NCI-H2196 (cell line): ENCODE results near the gene CPXM1.
A peak's percentile ranks its signal among the peaks of the same experiment; 100 is the strongest.
"Not testable (repeated sequence)": the region's sequence is repeated elsewhere in the genome, so short reads cannot be mapped to it uniquely, and the experiment has no call there.

Source experiments
- DNase-seq: peaks from one replicate; lab custom pipeline; 2025; ENCODE audit not compliant: unreplicated experiment; lab: John Stamatoyannopoulos, UW

Gene CPXM1

DNA sequence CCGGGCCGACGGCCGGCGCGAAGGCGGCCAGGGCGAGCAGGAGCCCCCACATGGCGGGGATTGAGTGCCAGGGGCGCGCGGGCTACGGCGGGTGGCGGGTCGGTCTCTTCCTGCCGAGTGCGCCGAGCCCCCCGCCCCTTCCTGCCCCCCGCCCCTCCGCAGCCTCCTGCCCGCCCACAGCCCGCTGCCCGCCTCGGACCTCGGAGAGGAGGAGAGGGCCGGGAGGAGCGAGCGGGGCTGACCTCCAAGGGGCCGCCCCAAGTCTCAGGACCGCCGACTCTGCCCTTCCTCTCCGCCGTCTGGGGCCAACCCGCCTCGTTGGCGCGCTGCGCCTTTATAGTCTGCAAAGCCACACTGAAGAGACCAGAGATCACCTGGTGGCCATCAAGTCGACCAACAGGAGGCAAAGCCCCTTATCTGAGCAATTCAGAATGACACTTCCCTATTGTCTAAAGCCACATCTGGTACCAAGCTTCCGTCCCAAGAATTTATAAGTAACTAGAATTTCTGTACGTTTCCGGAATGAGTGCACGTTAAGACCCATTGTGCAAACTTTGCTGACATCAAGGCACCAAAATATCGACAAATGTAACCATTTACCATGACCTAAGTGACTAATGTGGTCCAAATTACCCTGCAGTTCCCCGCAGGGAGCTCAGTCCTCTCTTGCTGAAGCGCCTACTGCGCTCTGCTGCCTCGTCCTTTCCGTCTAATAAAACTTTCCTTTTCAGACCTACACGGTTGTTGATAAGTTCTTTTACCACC lies at the start of gene CPXM1:
Gene CPXM1, minus strand, starts transcription at position 107 of the 765 bp plus-strand sequence. Its CDS starts 55 bp downstream, at position 52.
- no peak for DNase-seq

DNA sequence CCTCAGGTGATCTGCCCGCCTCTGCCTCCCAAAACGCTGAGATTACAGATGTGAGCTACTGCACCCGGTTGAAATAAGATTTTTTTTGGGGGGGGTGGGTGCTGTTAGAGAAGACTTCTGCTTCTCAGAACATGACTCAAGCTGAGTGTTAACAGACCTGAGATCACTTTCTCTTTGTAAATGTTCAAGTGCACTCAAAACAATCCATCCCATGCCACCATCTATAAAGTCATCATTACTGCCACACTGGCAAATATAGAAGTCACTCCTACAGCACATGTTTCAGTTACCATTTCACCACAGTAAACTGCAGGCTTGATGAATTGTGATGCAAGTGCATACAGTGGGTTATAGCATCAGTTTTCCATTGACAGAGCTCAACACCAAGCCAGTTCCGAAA lies 49.1 kb upstream of the CPXM1 start:
- no peak for DNase-seq

DNA sequence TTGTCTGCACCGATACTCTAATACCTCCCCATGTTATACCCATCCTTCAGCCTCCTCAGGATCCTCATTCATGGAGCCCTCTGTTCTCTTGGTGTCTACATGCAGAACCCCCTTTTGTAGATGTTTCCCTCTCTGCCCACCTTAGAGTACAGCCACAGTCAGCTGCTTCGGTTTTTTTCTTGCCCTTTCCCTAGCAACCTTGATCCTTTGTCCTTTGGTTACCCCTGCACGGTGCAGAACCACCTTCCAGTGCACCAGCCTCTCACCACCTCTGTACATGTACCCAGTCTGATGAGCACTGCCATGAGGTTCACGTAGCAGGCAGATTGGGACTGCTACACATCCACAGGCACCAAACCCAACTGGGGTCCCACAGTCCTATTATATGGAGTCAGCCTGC lies 47.4 kb upstream of the CPXM1 start:
- DNase-seq = no peak

DNA sequence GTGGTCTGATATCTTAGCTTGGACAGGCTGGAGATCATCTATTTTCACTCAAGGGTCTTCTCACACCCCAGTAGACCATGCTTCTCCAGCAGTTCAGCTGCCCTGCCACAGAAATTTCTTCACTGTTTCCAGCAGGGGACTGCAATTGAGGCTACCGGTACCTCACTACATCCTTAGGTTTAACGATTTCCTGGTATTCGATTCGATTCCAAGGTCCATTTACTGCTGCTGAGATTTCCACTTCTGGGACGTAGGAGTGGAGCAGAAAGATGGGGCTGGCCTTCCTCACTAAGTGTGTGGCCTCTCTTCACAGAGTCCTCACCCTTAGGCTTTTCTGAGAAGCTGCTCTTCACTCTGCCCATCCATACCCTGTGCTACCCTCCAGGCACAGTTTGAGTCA lies 46.3 kb upstream of the CPXM1 start:
- DNase-seq = no peak

DNA sequence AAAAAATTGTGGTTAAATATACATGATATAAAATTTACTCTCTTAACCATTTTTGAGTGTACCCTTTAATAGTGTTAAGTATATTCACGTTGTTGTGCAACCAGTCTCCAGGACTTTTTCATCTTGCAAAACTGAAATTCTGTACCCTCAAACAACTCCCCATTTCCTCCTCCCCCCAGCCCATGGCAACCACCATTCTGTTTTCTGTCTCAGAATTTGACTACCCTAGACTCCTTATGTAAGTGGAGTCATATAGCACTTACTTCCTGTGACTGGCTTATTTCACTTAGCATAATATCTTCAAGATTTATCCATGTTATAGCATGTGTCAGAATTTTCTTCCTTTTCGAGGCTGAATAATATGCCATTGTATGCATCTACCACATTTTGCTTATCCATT lies 45.2 kb upstream of the CPXM1 start:
- no peak for DNase-seq

DNA sequence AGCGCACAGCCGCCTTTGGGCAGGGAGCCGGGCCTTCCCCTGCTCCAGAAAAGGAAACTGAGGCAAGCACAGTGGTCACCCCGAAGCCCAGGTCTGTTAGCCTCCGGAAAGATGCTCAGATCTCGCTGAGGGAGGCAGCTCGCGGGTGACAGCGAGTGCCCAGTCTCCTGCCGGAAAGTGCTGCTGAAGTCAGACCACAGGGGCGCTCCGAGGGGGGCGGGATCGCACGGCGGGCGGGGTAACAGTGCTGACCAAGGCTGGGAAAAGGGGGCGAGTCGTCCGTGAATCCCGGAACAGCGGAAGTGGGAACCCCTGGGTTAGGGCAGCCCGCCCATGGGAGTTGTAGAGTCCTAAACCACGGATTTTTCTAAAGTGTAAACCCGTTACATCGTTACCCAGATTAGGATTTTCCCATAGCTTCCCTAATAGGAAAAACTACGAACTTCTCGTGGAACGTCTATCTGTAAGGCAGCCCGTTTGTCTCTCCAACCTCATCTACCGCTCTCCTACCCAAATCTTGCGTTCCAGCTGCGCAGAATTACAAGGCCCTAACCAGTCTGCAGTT lies 40.6 kb upstream of the CPXM1 start:
- peak; percentile 18 for DNase-seq

DNA sequence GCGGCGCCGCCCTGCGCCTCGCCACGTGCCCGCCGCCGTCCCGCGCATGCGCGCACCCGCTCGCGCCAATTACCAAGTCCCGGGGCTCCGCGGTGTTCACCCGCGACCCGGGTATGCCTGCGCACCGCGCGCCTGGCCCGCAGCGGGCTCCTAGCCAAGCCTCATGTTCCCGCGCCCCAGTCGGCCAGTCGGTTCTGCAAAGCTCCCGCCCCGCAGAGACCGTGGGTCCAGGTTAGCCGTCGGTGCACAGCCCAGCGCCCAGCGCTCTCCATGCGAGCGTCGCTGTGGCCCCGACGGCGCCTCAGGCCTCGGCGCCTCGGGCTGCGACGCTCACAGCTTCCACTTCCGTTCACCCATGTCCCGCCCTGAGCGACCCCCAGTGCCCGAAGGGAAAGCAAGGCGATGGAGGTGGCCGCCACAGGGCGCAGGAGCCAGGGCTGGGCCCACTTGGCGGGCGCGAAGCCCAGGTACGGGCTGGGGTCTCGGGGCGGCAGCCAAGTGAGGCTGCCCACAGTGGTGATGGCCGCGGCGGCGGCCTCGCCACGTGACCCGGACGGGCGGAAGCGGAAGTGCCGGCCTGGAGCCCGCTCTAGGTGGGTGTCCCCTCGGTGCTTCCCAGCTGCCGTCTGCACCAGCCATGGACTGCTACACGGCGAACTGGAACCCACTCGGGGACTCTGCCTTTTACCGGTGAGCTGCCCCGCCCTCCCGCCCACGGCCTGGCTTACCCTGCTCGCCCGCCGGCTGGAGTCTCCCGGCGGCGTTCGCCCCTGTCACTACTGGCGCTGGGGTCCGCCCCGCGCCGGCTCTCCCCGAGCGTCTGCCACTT lies 39.9 kb upstream of the CPXM1 start, which contains the start of the genes PCED1A and VPS16:
Gene PCED1A, minus strand, starts transcription at position 518 of the 829 bp plus-strand sequence. CDS start 743 bp downstream, outside the sequence.
Gene VPS16, plus strand, starts transcription at position 608 of the 829 bp plus-strand sequence. Its CDS starts 30 bp downstream, at position 638.
- DNase-seq = peak; percentile 87

DNA sequence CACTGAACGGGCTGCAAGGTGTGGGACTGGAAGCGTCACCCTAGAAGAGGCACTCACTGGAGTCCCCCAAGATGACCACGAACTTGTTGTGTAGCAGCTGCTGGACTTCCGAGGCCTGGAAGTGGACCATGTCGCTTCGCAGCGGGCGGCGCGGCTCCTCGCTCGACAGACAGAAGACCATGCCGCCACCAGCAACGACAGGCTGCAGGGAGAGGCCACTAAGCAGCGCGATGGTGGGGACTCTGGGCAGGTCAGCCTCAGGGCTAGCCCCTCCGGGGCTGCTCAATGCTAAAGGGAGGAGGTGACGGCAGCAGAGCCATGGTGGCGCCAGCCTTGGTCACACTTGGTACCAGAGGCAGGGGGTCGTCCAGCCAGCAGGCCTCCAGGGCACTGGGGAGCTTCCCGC lies 39.3 kb upstream of the CPXM1 start:
- no peak for DNase-seq

DNA sequence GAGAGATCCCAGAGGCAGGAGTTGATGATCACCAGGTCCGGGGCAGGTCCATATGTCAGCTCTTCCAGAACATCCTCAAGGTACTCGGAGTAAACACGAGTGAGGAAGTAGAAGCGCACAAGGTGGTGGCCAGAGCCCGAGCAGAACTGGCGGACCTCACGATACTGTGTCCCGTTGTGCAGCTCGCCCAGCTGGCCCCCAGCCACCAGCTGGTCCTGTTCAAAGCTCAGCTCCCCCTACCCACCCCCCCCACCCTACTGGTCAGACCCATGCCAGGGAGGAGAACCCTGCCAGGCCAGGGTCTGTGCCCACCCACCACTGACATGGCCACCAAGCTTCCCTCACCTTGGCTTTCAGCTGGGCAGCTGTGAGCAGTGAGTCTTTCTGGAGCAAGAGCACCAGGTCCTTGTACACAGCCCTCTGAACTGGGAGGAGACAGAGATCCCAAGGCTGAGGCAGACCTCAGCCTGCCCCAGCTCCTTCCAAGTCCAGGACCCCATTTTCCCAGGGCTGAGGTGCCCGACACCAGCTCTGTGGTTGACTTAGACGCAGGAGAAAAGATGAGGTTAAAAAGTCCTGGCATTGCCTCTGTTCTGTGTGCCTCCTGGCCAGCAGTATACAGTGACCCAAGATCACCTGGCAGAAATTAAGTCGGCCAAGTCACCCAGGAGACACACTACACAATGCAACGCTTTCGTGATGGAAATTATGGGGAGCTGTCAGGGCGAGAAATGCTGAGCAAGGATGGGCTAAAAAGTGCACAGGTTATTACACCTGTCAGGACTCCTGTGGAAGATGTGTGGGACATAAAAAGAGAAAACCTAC lies 38.6 kb upstream of the CPXM1 start:
- DNase-seq = no peak

DNA sequence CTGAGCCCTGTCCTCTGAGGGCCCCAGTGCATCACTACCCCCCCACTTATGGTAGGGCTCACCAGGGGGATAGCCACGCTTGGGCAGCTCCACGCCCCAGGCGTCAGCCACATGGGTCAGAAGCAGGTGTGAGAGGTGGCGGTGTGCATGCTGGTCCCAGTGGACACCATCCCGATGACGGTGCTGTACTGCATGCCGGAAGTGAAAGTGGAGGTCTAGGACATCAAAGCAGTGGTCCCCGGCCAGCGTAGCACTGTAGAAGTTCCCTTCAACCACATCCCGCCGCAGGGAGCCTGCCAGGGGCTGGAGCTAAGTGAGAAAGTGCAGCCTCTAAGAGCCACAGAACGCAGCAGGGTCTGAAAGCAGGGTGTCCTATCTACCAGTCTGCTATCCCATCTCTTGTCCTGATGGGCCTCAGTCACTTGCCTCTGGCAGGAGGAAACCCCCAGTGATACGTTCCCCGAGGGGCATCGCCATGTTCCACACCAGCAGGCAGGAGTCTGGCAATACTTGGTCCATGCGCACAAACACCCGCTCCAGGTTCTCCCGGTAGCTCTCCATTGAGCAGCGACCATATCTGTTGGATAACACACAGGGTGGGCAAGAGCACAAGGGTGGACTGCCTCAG lies 37.9 kb upstream of the CPXM1 start:
- DNase-seq = no peak

DNA sequence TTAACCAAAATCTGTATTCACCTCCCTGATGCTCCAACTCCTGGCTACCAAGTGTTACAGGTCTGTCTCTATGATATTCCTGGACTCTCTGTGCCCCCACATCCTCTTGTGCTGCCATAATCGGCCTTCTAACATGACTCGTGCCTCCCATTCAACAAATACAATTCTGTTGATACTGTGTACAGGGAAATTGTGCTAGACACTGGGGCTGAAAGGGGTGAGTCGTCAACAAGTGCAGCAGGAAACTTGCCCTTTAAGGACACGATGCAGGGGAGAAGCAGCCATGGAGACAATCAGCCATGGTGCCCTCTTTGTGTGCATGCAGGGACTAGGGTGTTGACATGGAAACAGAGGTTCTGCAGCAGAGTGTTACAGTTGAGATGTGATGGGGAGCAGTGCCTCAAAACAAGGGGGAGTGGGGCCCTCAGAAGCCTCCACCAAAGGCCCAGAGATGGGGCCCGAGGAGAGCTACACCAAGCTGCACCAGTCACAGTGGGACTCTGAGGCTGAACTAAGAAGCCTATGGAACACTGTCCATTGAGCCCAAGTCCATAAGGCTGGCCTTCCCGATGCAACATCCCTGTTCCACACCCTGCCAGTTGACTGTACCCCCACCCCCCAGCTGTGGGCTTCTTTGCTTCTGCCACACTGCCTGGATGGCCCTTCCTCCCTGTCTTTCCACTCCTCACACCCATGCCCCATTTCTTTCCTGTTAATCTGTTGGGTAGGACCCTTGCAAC lies 37.0 kb upstream of the CPXM1 start:
- DNase-seq = no peak

DNA sequence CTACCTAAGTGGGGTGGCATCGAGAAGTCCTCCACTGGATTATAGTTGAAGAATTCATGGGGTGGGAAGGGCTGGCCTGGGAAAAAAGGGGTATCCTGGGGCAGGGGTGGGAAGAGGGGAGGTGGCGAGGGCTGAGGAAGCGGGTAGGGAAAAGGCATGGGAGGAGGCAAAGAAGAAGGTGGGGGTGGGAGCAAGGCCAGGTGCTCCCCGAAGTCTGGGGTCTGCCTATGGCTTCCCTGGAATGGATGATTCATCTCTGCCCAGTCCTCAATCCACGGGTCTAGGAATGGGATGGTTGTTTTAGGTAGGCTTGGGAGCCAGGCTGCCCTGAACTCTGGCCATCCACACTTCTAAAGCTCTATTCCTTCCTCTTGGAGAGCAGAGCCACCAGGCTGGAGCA lies 35.6 kb upstream of the CPXM1 start:
- no peak for DNase-seq

DNA sequence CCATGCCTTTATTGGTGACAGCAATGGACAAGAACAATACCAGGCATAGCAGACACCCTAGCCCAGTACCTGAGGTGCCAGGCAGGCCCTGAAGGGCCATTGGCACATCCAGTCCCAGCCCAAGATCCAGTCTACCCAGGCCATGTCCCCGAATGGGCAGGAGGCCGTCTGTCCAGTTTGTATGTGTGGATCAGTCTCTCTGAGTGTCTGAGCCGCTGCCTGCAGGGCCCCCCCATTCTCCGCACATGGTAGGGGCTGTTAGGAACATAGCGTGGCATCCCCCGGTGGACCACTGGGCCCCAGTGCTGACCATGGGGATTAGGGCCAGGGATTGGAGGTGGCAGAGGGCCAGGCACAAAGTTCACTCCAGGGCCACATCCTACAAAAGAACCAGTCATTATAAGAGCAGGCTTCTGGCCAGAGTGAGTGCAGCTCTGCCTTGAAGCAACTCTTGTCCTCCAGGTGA lies 34.9 kb upstream of the CPXM1 start:
- no peak for DNase-seq

DNA sequence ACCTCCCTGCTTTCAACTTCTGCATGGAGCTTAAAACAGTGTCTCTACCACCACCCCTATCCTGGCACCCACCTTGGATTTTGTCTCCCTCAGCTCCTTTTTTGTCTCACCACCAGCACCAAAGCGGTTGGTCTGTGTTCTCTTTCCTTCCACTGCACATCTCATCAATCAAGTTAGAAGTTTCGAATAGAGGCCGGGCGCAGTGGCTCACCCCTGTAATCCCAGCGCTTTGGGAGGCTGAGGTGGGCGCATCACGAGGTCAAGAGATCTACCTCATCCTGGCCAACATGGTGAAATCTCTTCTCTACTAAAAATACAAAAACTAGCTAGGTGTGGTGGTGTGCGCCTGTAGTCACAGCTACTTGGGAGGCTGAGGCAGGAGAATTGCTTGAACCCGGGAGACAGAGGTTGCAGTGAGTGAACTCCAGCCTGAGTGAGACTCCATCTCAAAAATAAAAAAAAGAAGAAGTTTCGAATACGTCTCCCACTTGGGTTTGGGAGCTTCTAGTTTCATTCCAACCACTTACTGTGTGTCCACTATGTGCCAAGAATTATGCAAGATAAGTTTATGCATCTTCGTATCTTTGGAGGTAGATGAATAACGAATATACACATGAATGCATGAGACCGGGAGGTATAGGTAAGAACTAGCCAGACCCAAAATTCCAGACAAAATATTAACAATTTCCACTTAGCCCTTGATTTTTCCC lies 34.1 kb upstream of the CPXM1 start:
- DNase-seq = no peak

DNA sequence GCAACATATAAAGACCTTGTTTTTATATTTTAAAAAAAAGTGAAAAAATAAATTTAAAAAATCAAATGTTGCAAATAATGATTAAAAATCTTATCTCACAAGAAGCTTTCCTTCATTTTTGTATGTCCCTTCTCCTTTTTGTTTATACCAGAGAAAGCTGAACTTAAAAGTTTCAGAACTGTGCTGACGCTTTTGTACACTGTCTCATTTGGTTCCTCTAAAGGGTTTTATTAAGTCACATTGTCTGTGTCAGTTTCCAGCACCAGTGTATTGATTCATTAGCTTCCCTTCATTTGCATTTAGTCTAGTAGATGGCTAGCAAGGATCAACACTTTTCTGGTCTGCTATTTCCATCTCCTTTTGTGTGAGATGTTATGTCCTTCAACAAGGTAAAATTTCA lies 33.3 kb upstream of the CPXM1 start:
- no peak for DNase-seq

DNA sequence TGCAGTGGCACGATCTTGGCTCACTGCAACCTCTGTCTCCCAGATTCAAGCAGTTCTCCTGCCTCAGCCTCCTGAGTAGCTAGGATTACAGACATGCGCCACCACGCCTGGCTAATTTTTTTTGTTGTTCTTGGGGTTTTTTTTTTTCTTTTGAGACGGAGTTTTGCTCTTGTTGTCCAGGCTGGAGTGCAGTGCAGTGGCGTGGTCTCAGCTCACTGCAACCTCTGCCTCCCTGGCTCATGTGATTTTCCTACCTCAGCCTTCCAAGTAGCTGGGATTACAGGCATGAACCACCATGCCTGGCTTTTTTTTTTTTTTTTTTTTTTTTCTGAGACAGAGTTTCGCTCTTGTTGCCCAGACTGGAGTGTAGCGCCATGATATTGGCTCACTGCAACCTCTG lies 30.8 kb upstream of the CPXM1 start:
- not testable (repeated sequence) for DNase-seq

DNA sequence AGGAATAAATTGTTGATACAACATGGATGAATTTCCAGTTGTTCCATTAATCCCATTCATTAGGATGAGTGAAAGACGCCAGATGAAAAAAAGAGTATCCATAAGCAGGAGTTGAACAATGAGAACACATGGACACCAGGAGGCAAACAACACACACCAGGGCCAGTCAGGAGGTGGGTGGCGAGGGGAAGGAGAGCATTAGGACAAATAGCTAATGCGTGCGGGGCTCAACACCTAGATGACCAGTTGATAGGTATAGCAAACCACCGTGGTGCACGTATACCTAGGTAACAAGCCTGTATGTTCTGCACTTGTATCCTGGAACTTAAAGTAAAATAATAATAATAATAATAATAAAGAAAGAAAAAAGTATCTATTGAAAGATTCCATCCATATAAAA lies 28.9 kb upstream of the CPXM1 start:
- DNase-seq = no peak

DNA sequence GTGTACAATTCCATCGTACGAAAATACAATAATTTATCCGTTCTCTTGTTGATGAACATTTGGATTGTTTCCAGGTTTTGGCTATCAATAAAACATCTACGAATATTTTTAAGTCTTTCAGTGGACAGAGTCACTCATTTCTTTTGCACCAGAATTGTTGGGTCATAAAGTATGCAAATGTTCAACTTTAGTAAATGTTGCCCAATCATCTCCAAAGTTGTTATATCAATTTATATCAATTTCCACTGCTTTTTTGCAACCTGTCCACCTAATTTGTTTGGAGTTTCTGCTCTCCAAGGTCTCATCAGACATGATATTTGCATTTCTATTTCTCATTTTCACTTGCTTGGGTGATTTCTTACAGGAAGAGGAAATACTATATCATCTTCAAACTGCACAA lies 26.2 kb upstream of the CPXM1 start:
- DNase-seq = no peak

DNA sequence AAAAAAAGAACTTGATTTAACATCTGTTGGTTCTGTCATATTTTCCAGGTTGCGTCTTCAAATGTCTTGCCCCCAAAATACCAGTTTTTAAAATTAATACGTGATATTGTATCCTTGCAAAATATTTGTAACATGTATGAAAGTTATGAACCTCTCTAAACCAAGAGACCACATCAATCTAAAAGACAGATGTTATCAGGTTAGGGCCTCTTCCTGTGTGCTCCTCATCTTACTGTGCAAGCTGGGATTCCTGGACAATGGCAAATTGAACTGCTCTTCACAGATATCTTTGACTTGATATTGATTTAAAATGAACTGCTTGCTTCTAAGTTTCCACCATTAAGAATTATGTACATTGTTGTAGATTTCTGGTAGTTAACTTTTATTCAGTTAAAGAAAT lies 25.3 kb upstream of the CPXM1 start:
- no peak for DNase-seq
